NCI-H1048 (cell line): ENCODE measurements around the gene PNMA8A.
"Not testable (repeated sequence)": the region's sequence is repeated elsewhere in the genome, so short reads cannot be mapped to it uniquely, and the experiment has no call there.

Experiments
- DNase-seq: peaks from one replicate; lab custom pipeline; 2025; lab: John Stamatoyannopoulos, UW

Gene PNMA8A

DNA sequence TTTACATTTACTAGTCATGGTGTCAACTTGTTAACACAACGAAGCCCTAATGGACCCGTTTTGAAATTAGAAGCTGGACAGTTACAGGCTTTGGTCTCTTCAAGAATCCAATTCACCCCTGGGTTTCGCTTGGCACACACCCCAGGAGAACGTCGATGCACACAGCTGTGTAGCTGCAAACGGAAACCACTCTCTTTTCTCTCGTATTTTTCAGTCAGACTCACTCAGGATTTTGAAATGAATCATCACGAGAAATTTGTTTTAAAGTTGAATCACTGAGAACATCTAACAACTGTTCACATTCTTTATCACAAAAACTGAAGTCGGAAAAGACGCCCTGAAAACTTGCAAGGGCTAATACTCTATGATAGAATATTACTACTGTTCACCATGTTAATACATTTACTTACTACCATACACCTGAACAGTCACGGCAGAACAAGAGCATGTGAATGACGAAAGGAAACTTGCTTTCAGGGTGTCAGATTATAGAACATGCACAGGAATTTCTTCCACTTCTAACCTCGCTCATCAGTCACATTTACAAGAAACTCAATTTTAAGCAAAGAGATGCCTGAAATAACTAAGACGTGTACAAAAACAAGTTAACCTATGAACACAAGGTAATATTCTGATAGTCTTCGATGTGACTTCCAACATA is 4.7 kb downstream of the PNMA8A start:
- no peak for DNase-seq

DNA sequence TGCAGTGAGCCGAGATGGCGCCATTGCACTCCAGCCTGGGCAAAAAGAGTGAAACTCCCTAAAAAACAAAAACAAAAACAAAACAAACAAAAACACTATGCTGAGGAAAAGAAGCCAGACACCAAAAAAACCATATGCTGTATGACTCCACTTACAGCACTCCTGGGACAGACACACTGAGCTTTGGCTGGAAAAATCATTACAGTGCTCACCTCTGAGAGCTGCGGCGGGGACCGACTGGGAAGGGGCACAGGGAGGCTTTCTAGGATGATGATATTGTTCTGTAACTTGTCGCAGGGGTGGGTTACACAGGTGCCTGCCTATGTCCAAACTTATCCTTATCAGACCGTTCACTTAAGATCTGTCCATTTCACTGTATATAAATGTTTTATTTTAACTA is 7.8 kb downstream of the PNMA8A start:
- no peak for DNase-seq

GRCh38 chr19:46461537-46461936 is 9.8 kb downstream of the PNMA8A start:
- DNase-seq: no peak

DNA sequence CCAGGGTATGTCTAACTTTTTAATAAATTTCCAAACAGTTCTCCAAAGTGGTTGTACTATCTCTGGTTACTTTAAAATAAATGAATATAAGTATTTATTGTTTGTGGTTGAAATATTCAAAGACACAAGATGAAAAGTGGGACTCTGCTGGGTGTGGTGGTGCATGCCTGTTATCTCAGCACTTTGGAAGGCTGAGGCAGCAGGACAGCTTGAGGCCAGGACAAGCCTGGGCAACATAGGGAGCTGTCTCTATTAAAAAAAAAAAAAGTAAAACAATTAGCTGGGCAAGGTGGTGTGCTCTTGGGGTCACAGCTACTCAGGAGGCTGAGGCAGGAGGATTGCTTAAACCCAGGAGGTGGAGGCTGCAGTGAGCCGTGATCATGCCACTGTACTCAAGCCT is 10.4 kb downstream of the PNMA8A start:
- no peak for DNase-seq

GRCh38 chr19:46460055-46460454 is 11.3 kb downstream of the PNMA8A start:
- DNase-seq: no peak

- no peak for DNase-seq
These were observed 14.4 kb downstream of the PNMA8A start for GRCh38 chr19:46456930-46457329.

DNA sequence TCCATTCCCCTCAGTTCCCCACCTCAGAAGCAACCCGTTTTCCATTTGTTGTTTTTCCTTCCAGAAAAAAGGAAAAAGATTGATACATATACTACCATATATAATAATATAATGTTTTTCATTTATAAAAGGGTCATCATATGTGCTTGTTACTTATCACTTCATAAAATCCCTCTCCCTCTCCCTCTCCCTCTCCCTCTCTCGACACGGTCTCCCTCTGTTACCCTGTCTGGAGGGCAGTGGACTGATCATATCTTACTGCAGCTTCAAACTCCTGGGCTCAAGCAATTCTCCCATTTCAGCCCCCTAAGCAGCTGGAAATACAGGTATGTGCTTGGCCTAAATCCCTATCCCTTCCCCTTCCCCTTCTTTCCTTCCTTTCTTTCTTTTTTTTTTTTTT is 17.1 kb downstream of the PNMA8A start:
- DNase-seq: no peak

DNA sequence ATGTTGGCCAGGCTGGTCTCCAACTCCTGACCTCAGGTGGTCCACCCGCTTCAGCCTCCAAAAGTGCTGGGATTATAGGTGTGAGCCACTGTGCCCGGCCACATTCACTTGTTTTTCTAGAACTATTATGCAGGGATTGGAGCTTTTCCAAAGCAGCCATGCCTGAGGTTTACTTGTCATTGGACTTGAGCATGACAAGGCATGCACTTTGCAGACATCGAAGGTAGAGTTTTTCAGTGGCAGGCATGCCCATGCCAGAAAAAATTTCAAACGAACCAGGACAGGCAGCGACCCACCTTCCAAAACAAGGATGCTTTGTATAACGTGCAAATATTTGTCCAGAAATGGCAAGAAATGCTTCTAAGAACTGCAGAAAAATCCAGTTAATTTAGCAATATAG is 17.7 kb downstream of the PNMA8A start:
- DNase-seq: no peak

GRCh38 chr19:46452186-46452585 is 19.2 kb downstream of the PNMA8A start:
- DNase-seq: no peak

DNA sequence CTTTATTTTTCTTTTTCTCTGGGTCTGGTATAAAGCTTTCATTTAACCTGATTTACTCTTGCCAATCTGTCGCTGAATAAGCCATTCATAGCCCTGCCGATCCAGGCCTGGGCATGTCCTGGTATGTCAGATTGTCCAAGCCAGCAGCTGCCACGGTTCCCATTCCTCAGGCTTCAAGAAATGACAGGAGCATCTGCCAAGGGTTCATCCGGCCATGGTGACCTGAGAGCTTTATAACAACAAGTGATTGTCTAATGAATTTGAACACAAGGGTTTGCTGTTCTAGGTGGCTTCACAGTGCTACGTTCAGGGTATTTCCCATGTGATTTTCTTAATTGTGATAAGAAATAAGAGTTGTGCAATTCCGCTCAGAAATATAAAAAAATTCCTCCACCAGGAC is 20.0 kb downstream of the PNMA8A start:
- DNase-seq: no peak

GRCh38 chr19:46450737-46451136 is 20.6 kb downstream of the PNMA8A start:
- DNase-seq: no peak

GRCh38 chr19:46449228-46449627 is 22.1 kb downstream of the PNMA8A start:
- no peak for DNase-seq

DNA sequence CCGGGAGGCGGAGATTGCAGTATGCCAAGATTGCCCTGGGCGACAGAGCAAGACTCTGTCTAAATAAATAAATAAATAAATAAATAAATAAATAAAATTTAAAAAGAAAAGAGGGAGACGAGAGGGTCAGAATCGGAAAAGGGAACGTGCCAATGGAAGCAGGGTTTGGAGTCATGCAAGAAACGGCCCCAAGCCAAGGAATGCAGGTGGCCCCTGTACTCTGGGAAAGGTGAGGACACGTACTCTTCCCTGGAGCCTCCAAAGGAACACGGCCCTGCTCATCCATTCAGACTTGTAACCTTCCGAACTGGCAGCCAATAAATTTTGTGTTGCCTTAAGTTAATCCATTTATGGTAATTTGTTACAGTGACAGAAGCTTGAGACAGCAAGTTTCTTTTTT is 22.8 kb downstream of the PNMA8A start:
- DNase-seq: no peak

DNA sequence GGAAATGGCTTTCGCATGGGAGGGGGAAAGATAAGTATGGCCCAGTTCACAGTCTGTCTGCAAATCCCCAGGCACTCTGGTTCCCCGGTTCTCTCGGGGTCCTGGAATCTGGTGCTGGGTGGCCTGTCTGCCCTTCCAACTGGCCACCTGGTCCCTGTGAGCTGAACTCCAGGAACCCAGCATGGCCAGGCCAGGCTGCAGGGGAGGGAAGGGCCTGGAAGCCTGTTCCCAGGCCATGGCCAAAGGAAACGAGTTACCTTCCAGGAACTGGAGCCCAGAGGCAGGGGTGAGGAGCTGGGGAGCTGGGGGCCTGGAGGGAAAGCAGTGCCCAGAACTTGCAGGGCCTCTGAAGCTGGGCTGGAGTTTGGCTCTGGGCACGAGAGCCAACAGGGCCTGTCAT is 23.5 kb downstream of the PNMA8A start:
- no peak for DNase-seq

GRCh38 chr19:46447006-46447405 is 24.4 kb downstream of the PNMA8A start:
- no peak for DNase-seq

DNA sequence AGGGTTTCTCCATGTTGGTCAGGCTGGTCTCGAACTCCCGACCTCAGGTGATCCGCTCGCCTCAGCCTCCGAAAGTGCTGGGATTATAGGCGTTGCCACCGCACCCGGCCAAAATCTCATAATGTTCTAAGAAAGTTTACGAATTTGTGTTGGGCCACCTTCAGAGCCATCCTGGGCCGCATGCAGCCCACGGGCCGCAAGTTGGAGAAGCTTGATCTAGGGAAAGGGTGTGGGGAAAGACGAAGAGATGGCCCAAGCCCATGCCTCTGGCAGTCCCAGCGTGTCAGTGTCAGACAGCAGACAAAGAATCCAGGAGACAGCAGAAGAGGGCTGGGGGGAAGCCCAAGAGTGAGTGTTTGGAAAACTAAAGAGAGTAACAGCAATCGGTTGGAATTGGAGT is 25.3 kb downstream of the PNMA8A start:
- no peak for DNase-seq

DNA sequence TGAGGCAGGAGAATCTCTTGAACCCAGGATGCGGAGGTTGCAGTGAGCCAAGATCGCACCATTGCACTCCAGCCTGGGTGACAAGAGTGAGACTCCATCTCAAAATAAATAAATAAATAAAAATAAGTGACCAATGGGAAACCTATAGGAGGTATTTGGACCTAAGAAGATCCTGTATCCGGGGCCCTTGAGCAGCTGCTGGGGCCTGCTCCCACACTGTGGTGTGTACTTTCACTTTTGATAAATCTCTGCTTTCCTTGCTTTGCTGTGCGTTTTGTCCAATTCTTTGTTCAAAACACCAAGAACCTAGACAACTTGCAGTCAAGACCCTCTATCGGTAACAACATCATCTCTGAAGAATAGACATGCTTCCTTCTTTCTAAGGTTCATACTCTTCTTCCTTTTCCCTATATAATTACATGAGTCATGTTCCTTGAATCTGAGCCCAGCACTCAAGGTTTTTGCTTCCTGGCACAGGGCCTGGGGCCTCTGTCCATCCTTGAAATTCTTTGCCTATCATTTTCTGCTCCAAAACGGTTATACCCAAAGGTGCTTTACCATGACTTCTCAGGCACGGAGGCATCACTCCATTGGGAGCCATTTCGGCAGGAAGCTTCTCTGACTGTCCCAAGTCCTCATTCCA is 28.4 kb downstream of the PNMA8A start:
- no peak for DNase-seq

DNA sequence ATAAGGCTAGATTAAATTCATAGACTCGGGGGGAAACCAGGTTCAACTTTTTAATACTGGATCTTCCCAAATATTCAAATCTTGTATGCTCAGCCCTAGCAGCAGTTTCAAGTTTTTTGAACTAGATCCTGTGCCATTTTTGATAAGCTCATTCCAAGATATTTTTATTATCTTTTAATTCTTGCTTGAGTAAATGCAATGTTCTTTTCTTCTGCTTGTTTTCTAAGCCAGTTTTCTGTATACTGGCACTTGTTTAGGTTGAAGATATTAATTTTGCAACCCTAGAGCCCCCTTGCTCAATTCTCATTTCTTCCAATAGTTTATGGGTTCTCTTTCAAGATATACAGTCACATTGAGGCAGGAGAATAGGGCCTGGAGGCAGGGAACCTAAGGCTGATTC is 29.5 kb downstream of the PNMA8A start:
- DNase-seq: no peak

DNA sequence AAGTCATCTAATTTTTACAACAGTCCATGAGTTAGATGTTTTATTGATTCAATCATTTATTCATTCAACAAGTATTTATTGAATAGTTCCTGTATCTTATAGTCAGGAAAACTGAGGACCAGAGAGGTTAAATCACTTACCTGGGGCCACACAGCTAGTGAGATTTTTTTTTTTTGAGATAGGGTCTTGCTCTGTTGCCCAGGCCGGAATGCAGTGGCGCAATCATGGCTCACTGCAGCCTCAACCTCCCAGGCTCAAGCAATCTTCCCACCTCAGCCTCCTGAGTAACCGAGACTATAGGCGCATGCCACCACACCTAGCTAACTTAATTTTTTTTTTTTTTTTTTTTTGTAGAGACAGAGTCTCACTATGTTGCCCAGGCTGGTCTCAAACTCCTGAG is 35.7 kb downstream of the PNMA8A start:
- DNase-seq: not testable (repeated sequence)

DNA sequence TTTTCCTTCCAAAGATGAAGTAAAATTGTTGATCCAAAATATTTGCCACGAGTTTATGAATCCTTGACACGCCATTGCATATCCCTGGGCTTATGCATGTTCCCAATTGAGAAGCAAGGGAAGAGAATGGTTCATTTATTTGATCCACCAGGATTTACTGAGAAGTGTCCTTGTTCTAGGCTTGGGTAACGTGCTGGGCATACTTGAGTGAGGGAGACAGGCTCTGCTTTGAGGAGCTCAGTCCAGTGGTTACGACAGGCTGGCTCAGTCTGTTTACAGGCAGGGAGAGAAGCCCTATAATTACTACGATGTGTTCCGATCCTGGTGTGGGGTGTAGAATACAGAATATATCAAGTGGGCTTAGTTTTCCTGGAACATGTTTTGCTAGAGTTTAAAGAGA is 36.4 kb downstream of the PNMA8A start:
- no peak for DNase-seq

DNA sequence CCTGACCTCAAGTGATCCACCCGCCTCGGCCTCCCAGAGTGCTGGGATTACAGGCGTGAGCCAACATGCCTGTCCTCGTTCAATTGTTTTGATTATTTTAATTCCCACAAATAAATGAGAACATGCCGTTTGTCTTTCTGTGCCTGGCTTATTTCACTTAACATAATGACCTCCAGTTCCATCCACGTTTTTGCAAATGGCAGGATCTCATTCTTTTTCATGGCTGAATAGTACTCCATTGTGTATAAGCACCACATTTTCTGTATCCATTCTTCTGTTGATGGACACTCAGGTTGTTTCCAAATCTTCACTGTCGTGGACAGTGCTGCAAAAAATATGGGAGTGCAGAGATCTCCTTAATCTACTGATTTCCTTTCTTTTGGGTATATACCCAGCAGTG is 37.9 kb downstream of the PNMA8A start:
- DNase-seq: not testable (repeated sequence)

- DNase-seq: no peak
These were observed 39.5 kb downstream of the PNMA8A start for GRCh38 chr19:46431824-46432223.

DNA sequence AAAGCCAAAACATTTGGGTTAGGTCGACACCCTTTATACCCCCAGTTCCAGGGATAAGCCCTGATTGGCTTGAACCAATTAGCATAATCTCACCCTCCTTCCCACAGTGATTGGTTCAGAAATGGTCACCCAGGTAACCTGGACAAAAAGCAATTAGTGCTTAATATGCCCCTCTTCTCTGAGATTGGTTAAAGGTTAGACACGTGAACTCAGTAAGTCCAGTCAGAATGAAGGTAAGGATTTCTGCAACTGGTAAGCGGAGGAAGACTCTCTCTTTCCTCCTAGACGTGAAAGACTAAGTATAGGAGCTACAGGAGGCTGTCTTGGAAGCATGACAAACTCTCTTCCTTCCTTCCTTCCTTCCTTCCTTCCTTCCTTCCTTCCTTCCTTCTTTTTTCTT is 41.4 kb downstream of the PNMA8A start:
- no peak for DNase-seq
